Stimulated activated memory B cell treated with anti-CD40 and anti-IgM and Interleukin-4, amounts not matched to agents 10 μg/mL and 1 μg/mL and 100 μg/mL, for 72 hours (primary cell): ENCODE measurements around the gene KLHL40.

Experiments used
- ATAC-seq: fragments of 150-1000 bp; cut with Tn5 transposase; 2 replicates; pipeline ENCODE4 v1.10.0; 2021
- H3K27ac Mint-ChIP-seq: one replicate; pipeline ENCODE4 v1.8.0; 2022; ENCODE audit warnings: mild to moderate bottlenecking, mixed read lengths
- H3K27me3 Mint-ChIP-seq: one replicate; pipeline ENCODE4 v1.8.0; 2022; ENCODE audit warnings: mixed read lengths
- H3K36me3 Mint-ChIP-seq: one replicate; pipeline ENCODE4 v1.8.0; 2022; ENCODE audit warnings: mixed read lengths
- H3K4me1 Mint-ChIP-seq: one replicate; pipeline ENCODE4 v1.8.0; 2022; ENCODE audit warnings: mixed read lengths
- H3K4me3 Mint-ChIP-seq: one replicate; pipeline ENCODE4 v1.8.0; 2022; ENCODE audit warnings: mild to moderate bottlenecking, moderate library complexity, mixed read lengths
- H3K9me3 Mint-ChIP-seq: one replicate; pipeline ENCODE4 v1.8.0; 2022; ENCODE audit warnings: mixed read lengths

The KLHL40 gene, protein sequence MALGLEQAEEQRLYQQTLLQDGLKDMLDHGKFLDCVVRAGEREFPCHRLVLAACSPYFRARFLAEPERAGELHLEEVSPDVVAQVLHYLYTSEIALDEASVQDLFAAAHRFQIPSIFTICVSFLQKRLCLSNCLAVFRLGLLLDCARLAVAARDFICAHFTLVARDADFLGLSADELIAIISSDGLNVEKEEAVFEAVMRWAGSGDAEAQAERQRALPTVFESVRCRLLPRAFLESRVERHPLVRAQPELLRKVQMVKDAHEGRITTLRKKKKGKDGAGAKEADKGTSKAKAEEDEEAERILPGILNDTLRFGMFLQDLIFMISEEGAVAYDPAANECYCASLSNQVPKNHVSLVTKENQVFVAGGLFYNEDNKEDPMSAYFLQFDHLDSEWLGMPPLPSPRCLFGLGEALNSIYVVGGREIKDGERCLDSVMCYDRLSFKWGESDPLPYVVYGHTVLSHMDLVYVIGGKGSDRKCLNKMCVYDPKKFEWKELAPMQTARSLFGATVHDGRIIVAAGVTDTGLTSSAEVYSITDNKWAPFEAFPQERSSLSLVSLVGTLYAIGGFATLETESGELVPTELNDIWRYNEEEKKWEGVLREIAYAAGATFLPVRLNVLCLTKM

DNA sequence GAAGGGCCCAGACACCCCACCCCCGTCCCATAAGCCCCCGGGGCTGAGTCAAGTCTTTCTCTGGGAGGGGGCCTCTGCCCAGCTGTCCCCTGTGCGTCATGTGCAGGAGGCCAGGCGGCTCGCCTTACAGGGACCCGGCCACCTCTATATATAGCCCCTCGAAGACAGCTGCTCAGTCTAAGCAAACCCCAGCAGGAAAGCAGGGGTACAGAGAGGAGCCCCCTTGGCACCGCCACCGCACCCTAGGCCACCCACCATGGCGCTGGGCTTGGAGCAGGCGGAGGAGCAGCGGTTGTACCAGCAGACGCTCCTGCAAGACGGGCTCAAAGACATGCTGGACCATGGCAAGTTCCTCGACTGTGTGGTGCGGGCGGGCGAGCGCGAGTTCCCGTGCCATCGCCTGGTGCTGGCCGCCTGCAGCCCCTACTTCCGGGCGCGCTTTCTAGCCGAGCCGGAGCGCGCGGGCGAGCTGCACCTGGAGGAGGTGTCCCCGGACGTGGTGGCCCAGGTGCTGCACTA, at the start of gene KLHL40:
Gene KLHL40, plus strand, starts transcription at position 175 of the 519 bp plus-strand sequence. Its CDS starts 82 bp downstream, at position 257.
- H3K9me3 Mint-ChIP-seq: no peaks in the 10 kb centered on the region
- H3K4me1 Mint-ChIP-seq: peaks cover 5% of the 10 kb centered on the region
- H3K36me3 Mint-ChIP-seq: no peaks in the 10 kb centered on the region
- ATAC-seq: no peak
- H3K27me3 Mint-ChIP-seq: peaks cover 63% of the 10 kb centered on the region
- H3K27ac Mint-ChIP-seq: no peak within 1 kb of the TSS
- no peak within 1 kb of the TSS for H3K4me3 Mint-ChIP-seq

GRCh38 chr3:42637001-42637400, 48.3 kb upstream of the KLHL40 start:
- no peak for ATAC-seq
- H3K4me3 Mint-ChIP-seq: no peak overlapping the region
- H3K36me3 Mint-ChIP-seq: peaks cover 37% of the 10 kb centered on the region
- H3K4me1 Mint-ChIP-seq: no peaks in the 10 kb centered on the region
- H3K27me3 Mint-ChIP-seq: no peaks in the 10 kb centered on the region
- no peaks in the 10 kb centered on the region for H3K9me3 Mint-ChIP-seq
- no peak overlapping the region for H3K27ac Mint-ChIP-seq

GRCh38 chr3:42638339-42638842, 46.9 kb upstream of the KLHL40 start:
- no peaks in the 10 kb centered on the region for H3K4me1 Mint-ChIP-seq
- H3K36me3 Mint-ChIP-seq: peaks cover 40% of the 10 kb centered on the region
- H3K9me3 Mint-ChIP-seq: no peaks in the 10 kb centered on the region
- H3K27ac Mint-ChIP-seq: no peak overlapping the region
- H3K4me3 Mint-ChIP-seq: no peak overlapping the region
- H3K27me3 Mint-ChIP-seq: no peaks in the 10 kb centered on the region
- no peak for ATAC-seq

GRCh38 chr3:42639192-42639591, 46.1 kb upstream of the KLHL40 start:
- no peaks in the 10 kb centered on the region for H3K4me1 Mint-ChIP-seq
- ATAC-seq: no peak
- peaks cover 38% of the 10 kb centered on the region for H3K36me3 Mint-ChIP-seq
- H3K4me3 Mint-ChIP-seq: no peak overlapping the region
- no peaks in the 10 kb centered on the region for H3K27me3 Mint-ChIP-seq
- H3K27ac Mint-ChIP-seq: no peak overlapping the region
- H3K9me3 Mint-ChIP-seq: no peaks in the 10 kb centered on the region

GRCh38 chr3:42640129-42640528, 45.2 kb upstream of the KLHL40 start:
- Mint-ChIP-seq H3K36me3 (peaks cover 45% of the 10 kb centered on the region), H3K9me3 (no peaks in the 10 kb centered on the region), H3K4me3 (no peak overlapping the region), H3K27ac (peak overlapping the region; percentile 11), H3K4me1 (no peaks in the 10 kb centered on the region), H3K27me3 (no peaks in the 10 kb centered on the region)
- ATAC-seq: no peak

GRCh38 chr3:42640771-42641370, 44.5 kb upstream of the KLHL40 start:
- ATAC-seq: no peak
- no peak overlapping the region for H3K4me3 Mint-ChIP-seq
- peaks cover 44% of the 10 kb centered on the region for H3K36me3 Mint-ChIP-seq
- H3K9me3 Mint-ChIP-seq: no peaks in the 10 kb centered on the region
- H3K4me1 Mint-ChIP-seq: no peaks in the 10 kb centered on the region
- no peaks in the 10 kb centered on the region for H3K27me3 Mint-ChIP-seq
- peak overlapping the region; percentile 11 for H3K27ac Mint-ChIP-seq

GRCh38 chr3:42647821-42648459, 37.4 kb upstream of the KLHL40 start:
- Mint-ChIP-seq H3K4me3 (no peak overlapping the region), H3K9me3 (no peaks in the 10 kb centered on the region), H3K36me3 (peaks cover 40% of the 10 kb centered on the region), H3K4me1 (peaks cover 12% of the 10 kb centered on the region), H3K27me3 (peaks cover 8% of the 10 kb centered on the region), H3K27ac (no peak overlapping the region)
- ATAC-seq: no peak

GRCh38 chr3:42649006-42649405, 36.3 kb upstream of the KLHL40 start:
- Mint-ChIP-seq H3K27me3 (peaks cover 17% of the 10 kb centered on the region), H3K36me3 (peaks cover 32% of the 10 kb centered on the region), H3K4me3 (no peak overlapping the region), H3K27ac (no peak overlapping the region), H3K9me3 (no peaks in the 10 kb centered on the region), H3K4me1 (peaks cover 23% of the 10 kb centered on the region)
- no peak for ATAC-seq

DNA sequence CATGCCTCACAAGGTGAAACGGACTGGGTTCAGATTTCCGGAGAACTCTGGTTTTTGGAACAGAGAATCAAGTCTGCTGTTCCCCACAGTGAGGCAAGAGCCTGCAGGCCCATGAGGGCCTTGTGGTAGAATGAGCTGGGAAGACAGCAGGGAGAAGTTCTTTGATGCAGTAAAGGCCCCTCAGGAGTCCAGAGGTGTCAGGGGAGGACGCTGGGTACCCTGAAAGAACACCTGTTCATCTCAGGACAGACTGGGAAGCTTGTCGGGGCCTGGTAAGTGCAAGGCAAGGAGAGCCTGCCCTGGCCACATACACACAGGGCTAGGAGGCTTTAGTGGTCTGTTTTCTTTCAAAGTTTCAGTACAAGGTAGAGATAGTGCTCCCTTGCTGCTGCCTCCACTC, 35.6 kb upstream of the KLHL40 start:
- Mint-ChIP-seq H3K27ac (no peak overlapping the region), H3K4me3 (no peak overlapping the region), H3K9me3 (no peaks in the 10 kb centered on the region), H3K36me3 (peaks cover 26% of the 10 kb centered on the region), H3K27me3 (peaks cover 18% of the 10 kb centered on the region), H3K4me1 (peaks cover 23% of the 10 kb centered on the region)
- ATAC-seq: no peak

GRCh38 chr3:42651248-42652091, 33.9 kb upstream of the KLHL40 start:
- Mint-ChIP-seq H3K36me3 (peaks cover 20% of the 10 kb centered on the region), H3K9me3 (no peaks in the 10 kb centered on the region), H3K27me3 (peaks cover 18% of the 10 kb centered on the region), H3K4me1 (peaks cover 23% of the 10 kb centered on the region), H3K27ac (no peak overlapping the region), H3K4me3 (no peak overlapping the region)
- ATAC-seq: no peak

DNA sequence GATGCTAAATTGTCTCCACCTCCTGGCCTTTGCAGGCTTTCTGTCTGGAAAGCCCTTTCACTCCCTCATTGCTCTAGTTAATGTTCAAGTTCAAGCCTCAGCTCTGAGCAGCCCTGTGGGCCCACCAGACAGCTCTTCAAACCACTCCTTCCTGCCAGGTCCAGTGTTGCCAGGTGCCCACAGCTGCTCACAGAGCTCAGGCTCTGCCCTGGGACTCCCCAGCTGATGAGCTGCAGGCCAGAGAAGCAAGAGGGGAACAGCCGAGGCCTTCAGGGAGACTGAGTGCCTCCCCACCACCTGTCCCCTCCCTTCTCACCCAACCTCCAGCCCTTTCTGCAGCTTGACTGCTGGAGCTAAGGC, 33.1 kb upstream of the KLHL40 start:
- H3K4me1 Mint-ChIP-seq: peaks cover 23% of the 10 kb centered on the region
- no peaks in the 10 kb centered on the region for H3K9me3 Mint-ChIP-seq
- peak overlapping the region; percentile 31 for H3K27ac Mint-ChIP-seq
- ATAC-seq: no peak
- no peak overlapping the region for H3K4me3 Mint-ChIP-seq
- H3K27me3 Mint-ChIP-seq: peaks cover 18% of the 10 kb centered on the region
- peaks cover 14% of the 10 kb centered on the region for H3K36me3 Mint-ChIP-seq

- Mint-ChIP-seq H3K27me3 (peaks cover 18% of the 10 kb centered on the region), H3K27ac (peak overlapping the region; percentile 31), H3K36me3 (peaks cover 12% of the 10 kb centered on the region), H3K9me3 (no peaks in the 10 kb centered on the region), H3K4me3 (peak overlapping the region; percentile 27), H3K4me1 (peaks cover 23% of the 10 kb centered on the region)
- peak; percentile 54 for ATAC-seq
Measured at GRCh38 chr3:42652611-42653302, 32.6 kb upstream of the KLHL40 start.

DNA sequence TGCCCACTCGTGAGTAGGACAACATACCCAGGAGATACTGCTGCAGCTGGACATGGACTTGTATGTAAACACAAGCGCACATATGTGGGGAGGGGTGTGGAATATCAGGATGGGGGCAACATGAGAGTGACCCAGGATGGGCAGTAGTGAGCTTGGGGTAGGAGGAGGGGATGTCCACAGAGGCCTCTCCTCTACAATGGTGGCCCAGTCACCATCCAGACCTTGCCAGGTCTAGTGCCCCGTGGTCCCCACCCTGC, 32.1 kb upstream of the KLHL40 start:
- Mint-ChIP-seq H3K36me3 (peaks cover 12% of the 10 kb centered on the region), H3K4me1 (peaks cover 23% of the 10 kb centered on the region), H3K27ac (peak overlapping the region; percentile 82), H3K27me3 (peaks cover 18% of the 10 kb centered on the region), H3K9me3 (no peaks in the 10 kb centered on the region), H3K4me3 (peak overlapping the region; percentile 27)
- ATAC-seq: no peak
